Smooth muscle cell (in vitro differentiated cells): Measurements from ENCODE around the gene ADGRD2. TPM values are rescaled to one million over a fixed set of nuclear protein-coding genes. Genes with fewer than 3 reads are reported as not detected.

ENCODE experiments used
- DNase-seq: peaks from one replicate; lab custom pipeline; 2025; ENCODE audit not compliant: unreplicated experiment; lab: John Stamatoyannopoulos, UW
- H2AFZ ChIP-seq: fragments of 200-600 bp; sonication (generic); 2 replicates; pipeline ENCODE4 v1.6.0; 2016; ENCODE audit warnings: antibody characterized with exemption, low read depth, mild to moderate bottlenecking
- H3F3A ChIP-seq: fragments of 200-600 bp; sonication (generic); 2 replicates; pipeline ENCODE4 v1.6.0; 2017; ENCODE audit warnings: antibody characterized with exemption, low read depth
- H3K27ac ChIP-seq: fragments of 200-600 bp; sonication (generic); 2 replicates; pipeline ENCODE4 v1.5.1; 2016; ENCODE audit warnings: low read depth, mild to moderate bottlenecking
- H3K27me3 ChIP-seq: fragments of 200-600 bp; sonication (generic); 2 replicates; pipeline ENCODE4 v1.6.1; 2016; ENCODE audit warnings: low read depth, mild to moderate bottlenecking
- H3K36me3 ChIP-seq: fragments of 200-600 bp; sonication (generic); 2 replicates; pipeline ENCODE4 v1.5.1; 2016; ENCODE audit warnings: low read depth
- H3K4me1 ChIP-seq: fragments of 200-600 bp; sonication (generic); 2 replicates; pipeline ENCODE4 v1.5.1; 2016; ENCODE audit warnings: low read depth
- H3K4me2 ChIP-seq: fragments of 200-600 bp; sonication (generic); 2 replicates; pipeline ENCODE4 v1.6.0; 2016; ENCODE audit warnings: mild to moderate bottlenecking
- H3K4me3 ChIP-seq: fragments of 200-600 bp; sonication (generic); 2 replicates; pipeline ENCODE4 v1.5.1; 2016; ENCODE audit warnings: mild to moderate bottlenecking
- H3K79me2 ChIP-seq: fragments of 200-600 bp; sonication (generic); 2 replicates; pipeline ENCODE4 v1.6.0; 2016; ENCODE audit warnings: low read depth, mild to moderate bottlenecking
- H3K9ac ChIP-seq: fragments of 200-600 bp; sonication (generic); 2 replicates; pipeline ENCODE4 v1.6.0; 2016; ENCODE audit warnings: low read depth
- H3K9me3 ChIP-seq: fragments of 200-600 bp; sonication (generic); replicated peaks from 2 replicates; pipeline ENCODE4 v1.5.1; 2016; ENCODE audit warnings: low read depth
- H4K20me1 ChIP-seq: fragments of 200-600 bp; sonication (generic); 2 replicates; pipeline ENCODE4 v1.6.0; 2016; ENCODE audit warnings: low read depth
- CTCF ChIP-seq: fragments of 200-600 bp; sonication (generic); IDR thresholded peaks from 2 replicates; pipeline ENCODE4 v1.5.1; 2017; ENCODE audit warnings: borderline replicate concordance, mild to moderate bottlenecking, antibody characterized with exemption; ENCODE audit not compliant: insufficient read depth, poor library complexity, severe bottlenecking
- WGBS: methylation state at CpG from one replicate; pipeline ENCODE4 v1.1.7; 2016; ENCODE audit warnings: low lambda C conversion rate; 5-methylcytosine and 5-hydroxymethylcytosine counted together
- polyA plus RNA-seq: library from polyadenylated mRNA; unstranded; fragments of >200 nt; fragmentation: Nextera tagmentation; extraction: Ambion mirVana; gene quantifications from 2 replicates; pipeline ENCODE4 v1.2.1, GENCODE V29; 2016
- total RNA-seq: library from RNA; depleted of rRNA; stranded (reverse); fragments of >200 nt; gene quantifications from 2 replicates; pipeline ENCODE4 v1.2.3, GENCODE V29; 2014

Gene ADGRD2
- total and polyA plus RNA-seq, 2 experiments from 2014 or later: not detected

- no peaks in the 10 kb centered on the region for H3K36me3 ChIP-seq
- no peak overlapping the region for H3K27ac ChIP-seq
- 6% methylated on average over 58 of the region's 76 CpGs for WGBS
- no peak for DNase-seq
- TF ChIP-seq CTCF: no peak
- H3K4me3 ChIP-seq: peak overlapping the region; percentile 13
- no peaks in the 10 kb centered on the region for H3F3A ChIP-seq
- no peak overlapping the region for H2AFZ ChIP-seq
- H3K79me2 ChIP-seq: no peaks in the 10 kb centered on the region
- H3K9ac ChIP-seq: no peak overlapping the region
- no peaks in the 10 kb centered on the region for H4K20me1 ChIP-seq
- H3K9me3 ChIP-seq: no peaks in the 10 kb centered on the region
- no peaks in the 10 kb centered on the region for H3K4me1 ChIP-seq
- peaks cover 58% of the 10 kb centered on the region for H3K27me3 ChIP-seq
- peak overlapping the region; percentile 74 for H3K4me2 ChIP-seq
These were observed 53.7 kb downstream of the ADGRD2 start for GRCh38 chr9:124503713-124504529.

- WGBS: 2% methylated on average over 22 of the region's 81 CpGs
- H3K27me3 ChIP-seq: peaks cover 58% of the 10 kb centered on the region
- H3K4me2 ChIP-seq: peak overlapping the region; percentile 74
These were observed 54.3 kb downstream of the ADGRD2 start for GRCh38 chr9:124504530-124505005.

GRCh38 chr9:124505006-124505900 lies 55.0 kb downstream of the ADGRD2 start:
- H3F3A ChIP-seq: no peaks in the 10 kb centered on the region
- no peaks in the 10 kb centered on the region for H4K20me1 ChIP-seq
- H3K36me3 ChIP-seq: no peaks in the 10 kb centered on the region
- 53% methylated on average over 48 of the region's 69 CpGs for WGBS
- H3K4me2 ChIP-seq: peak overlapping the region; percentile 30
- H3K27ac ChIP-seq: no peak overlapping the region
- no peaks in the 10 kb centered on the region for H3K9me3 ChIP-seq
- no peak overlapping the region for H3K9ac ChIP-seq
- DNase-seq: no peak
- H3K27me3 ChIP-seq: peaks cover 54% of the 10 kb centered on the region
- H3K4me3 ChIP-seq: no peak overlapping the region
- H3K4me1 ChIP-seq: no peaks in the 10 kb centered on the region
- H2AFZ ChIP-seq: no peak overlapping the region
- H3K79me2 ChIP-seq: no peaks in the 10 kb centered on the region
- no peak for TF ChIP-seq CTCF

More at GRCh38 chr9:124504530-124505005, 54.3 kb downstream of the ADGRD2 start:
- H3F3A ChIP-seq: no peaks in the 10 kb centered on the region
- no peak overlapping the region for H3K9ac ChIP-seq
- no peak overlapping the region for H3K27ac ChIP-seq
- H4K20me1 ChIP-seq: no peaks in the 10 kb centered on the region
- no peak for TF ChIP-seq CTCF
- peak overlapping the region; percentile 13 for H3K4me3 ChIP-seq
- H3K9me3 ChIP-seq: no peaks in the 10 kb centered on the region
- no peak for DNase-seq
- H3K36me3 ChIP-seq: no peaks in the 10 kb centered on the region
- no peaks in the 10 kb centered on the region for H3K4me1 ChIP-seq
- no peak overlapping the region for H2AFZ ChIP-seq
- H3K79me2 ChIP-seq: no peaks in the 10 kb centered on the region
